PFSK-1 (cell line): ENCODE measurements around the gene PPP1R2C.

ENCODE experiments used
- FOXP2 ChIP-seq: optimal IDR thresholded peaks from 2 replicates; pipeline ENCODE3; 2011; ENCODE audit warnings: borderline replicate concordance, control low read depth, inconsistent platforms; ENCODE audit not compliant: insufficient read depth; ENCODE audit errors: extremely low read length, extremely low read depth
- POLR2AphosphoS5 ChIP-seq: IDR thresholded peaks from 2 replicates; pipeline ENCODE4 v1.6.1; 2012; ENCODE audit warnings: low read depth, mild to moderate bottlenecking, control low read depth, low read length, moderate library complexity
- REST ChIP-seq, 2 experiments: IDR thresholded peaks; 2 replicates each; pipeline versions ENCODE4 v1.6.1 to v1.8.0; 2011 to 2012; ENCODE audit warnings: low read depth in 2 of 2, low read length in 2 of 2, control low read depth in 1 of 2, inconsistent platforms in 1 of 2, mild to moderate bottlenecking in 1 of 2, moderate library complexity in 1 of 2; ENCODE audit not compliant: insufficient read depth in 1 of 2

- TF ChIP-seq FOXP2 (no peak), REST (IDR thresholded peaks at IDR 0.05; ENCODE audit: insufficient read depth in 1 of 2, low read depth in 2 of 2, low read length in 2 of 2) (no peak), POLR2AphosphoS5 (no peak)
Measured at GRCh38 chrX:42807393-42807792, 29.4 kb upstream of the PPP1R2C start.
